Activated B cell treated with CpG ODN at 0.5 μM for 24 hours (primary cell): ENCODE results near the gene CRKL. TPM values are rescaled to one million over a fixed set of nuclear protein-coding genes. Genes with fewer than 3 reads are reported as not detected.

ENCODE experiments used
- ATAC-seq: fragments of 200-7000 bp; cut with Tn5 transposase; one replicate; pipeline ENCODE4 v1.10.0; 2021; ENCODE audit warnings: low read depth, mild to moderate bottlenecking, moderate library complexity
- CTCF ChIA-PET: fragments of 350-600 bp; sonication (Branson Sonifier 250); formaldehyde crosslinking; loops from one replicate; lab custom pipeline; 2021; ENCODE audit warnings: antibody characterized with exemption; lab: Charles Lee
- POLR2A ChIA-PET: fragments of 350-600 bp; sonication (Branson Sonifier 250); formaldehyde crosslinking; loops from one replicate; lab custom pipeline; 2021; ENCODE audit warnings: antibody characterized with exemption; lab: Charles Lee
- DNase-seq: peaks from one replicate; pipeline ENCODE4 v3.0.0; 2022
- H3K27ac Mint-ChIP-seq: one replicate; pipeline ENCODE4 v1.8.0; 2020; ENCODE audit warnings: mixed read lengths
- H3K27me3 Mint-ChIP-seq: one replicate; pipeline ENCODE4 v1.8.0; 2021; ENCODE audit warnings: mixed read lengths
- H3K36me3 Mint-ChIP-seq: one replicate; pipeline ENCODE4 v1.8.0; 2021; ENCODE audit warnings: low read depth, mixed read lengths
- H3K4me1 Mint-ChIP-seq: one replicate; pipeline ENCODE4 v1.8.0; 2021; ENCODE audit warnings: mixed read lengths
- H3K4me3 Mint-ChIP-seq: one replicate; pipeline ENCODE4 v1.8.0; 2020; ENCODE audit warnings: mild to moderate bottlenecking, mixed read lengths
- H3K9me3 Mint-ChIP-seq: one replicate; pipeline ENCODE4 v1.8.0; 2020; ENCODE audit warnings: mixed read lengths
- CTCF ChIP-seq: fragments of 200-600 bp; IDR thresholded peaks from one replicate; pipeline ENCODE4 v1.8.0; 2022; ENCODE audit warnings: antibody characterized with exemption, mild to moderate bottlenecking
- intact Hi-C: fragments of 100-400 bp; cut with micrococcal nuclease; formaldehyde crosslinking; loops from one replicate; pipeline ENCODE4 v1.15.1; 2024
- total RNA-seq: library from RNA; stranded (reverse); gene quantifications from 2 replicates; pipeline ENCODE4 v1.2.3, GENCODE V29; 2022

Gene CRKL
- total RNA-seq, 1 donor from 2014 or later = 55.7 TPM

- ChIA-PET POLR2A (no interaction called here), CTCF (no interaction called here)
- H3K27ac Mint-ChIP-seq = no peak overlapping the region
- ATAC-seq = no peak
- H3K27me3 Mint-ChIP-seq = no peaks in the 10 kb centered on the region
- H3K4me1 Mint-ChIP-seq = peaks cover 2% of the 10 kb centered on the region
- intact Hi-C loops = no loop called here
- no peaks in the 10 kb centered on the region for H3K9me3 Mint-ChIP-seq
- no peak for TF ChIP-seq CTCF
- DNase-seq = no peak
- H3K36me3 Mint-ChIP-seq = peaks cover 51% of the 10 kb centered on the region
- H3K4me3 Mint-ChIP-seq = no peak overlapping the region
Observed at GRCh38 chr22:20992456-20993303, 75.5 kb downstream of the CRKL start.

GRCh38 chr22:20993304-20994127, 76.3 kb downstream of the CRKL start:
- POLR2A ChIA-PET = no interaction called here
- Mint-ChIP-seq H3K36me3 (peaks cover 53% of the 10 kb centered on the region), H3K4me1 (peaks cover 2% of the 10 kb centered on the region), H3K27ac (no peak overlapping the region), H3K9me3 (no peaks in the 10 kb centered on the region), H3K4me3 (no peak overlapping the region), H3K27me3 (no peaks in the 10 kb centered on the region)
- no peak for DNase-seq
- TF ChIP-seq CTCF = no peak
- intact Hi-C loops = no loop called here
- no peak for ATAC-seq
- CTCF ChIA-PET = no interaction called here

GRCh38 chr22:20994128-20994901, 77.1 kb downstream of the CRKL start:
- ATAC-seq (no peak), DNase-seq (no peak)
- no peak overlapping the region for H3K4me3 Mint-ChIP-seq
- peaks cover 57% of the 10 kb centered on the region for H3K36me3 Mint-ChIP-seq
- intact Hi-C loops = no loop called here
- no peak for TF ChIP-seq CTCF
- H3K9me3 Mint-ChIP-seq = no peaks in the 10 kb centered on the region
- no peak overlapping the region for H3K27ac Mint-ChIP-seq
- CTCF ChIA-PET = no interaction called here
- no peaks in the 10 kb centered on the region for H3K27me3 Mint-ChIP-seq
- POLR2A ChIA-PET = no interaction called here
- H3K4me1 Mint-ChIP-seq = peaks cover 2% of the 10 kb centered on the region

- POLR2A ChIA-PET = no interaction called here
- TF ChIP-seq CTCF = no peak
- H3K27ac Mint-ChIP-seq = no peak overlapping the region
- peaks cover 61% of the 10 kb centered on the region for H3K36me3 Mint-ChIP-seq
- CTCF ChIA-PET = no interaction called here
- DNase-seq (no peak), ATAC-seq (no peak)
- H3K27me3 Mint-ChIP-seq = no peaks in the 10 kb centered on the region
- intact Hi-C loops = no loop called here
- no peaks in the 10 kb centered on the region for H3K9me3 Mint-ChIP-seq
- H3K4me1 Mint-ChIP-seq = peaks cover under 1% of the 10 kb centered on the region
- no peak overlapping the region for H3K4me3 Mint-ChIP-seq
Observed at GRCh38 chr22:20994902-20995241, 77.7 kb downstream of the CRKL start.
